Inferior parietal cortex (tissue), 1 donor: ENCODE data around the gene CFAP251.
A peak's percentile ranks its signal among the peaks of the same experiment; 100 is the strongest.
"Not testable (repeated sequence)": the region's sequence is repeated elsewhere in the genome, so short reads cannot be mapped to it uniquely, and the experiment has no call there.

Experiments
- DNase-seq: peaks from one replicate; pipeline ENCODE4 v3.0.0-alpha.2; 2016; ENCODE audit errors: extremely low spot score

Gene CFAP251

GRCh38 chr12:121976950-121977349, 58.6 kb downstream of the CFAP251 start:
- no peak for DNase-seq

DNA sequence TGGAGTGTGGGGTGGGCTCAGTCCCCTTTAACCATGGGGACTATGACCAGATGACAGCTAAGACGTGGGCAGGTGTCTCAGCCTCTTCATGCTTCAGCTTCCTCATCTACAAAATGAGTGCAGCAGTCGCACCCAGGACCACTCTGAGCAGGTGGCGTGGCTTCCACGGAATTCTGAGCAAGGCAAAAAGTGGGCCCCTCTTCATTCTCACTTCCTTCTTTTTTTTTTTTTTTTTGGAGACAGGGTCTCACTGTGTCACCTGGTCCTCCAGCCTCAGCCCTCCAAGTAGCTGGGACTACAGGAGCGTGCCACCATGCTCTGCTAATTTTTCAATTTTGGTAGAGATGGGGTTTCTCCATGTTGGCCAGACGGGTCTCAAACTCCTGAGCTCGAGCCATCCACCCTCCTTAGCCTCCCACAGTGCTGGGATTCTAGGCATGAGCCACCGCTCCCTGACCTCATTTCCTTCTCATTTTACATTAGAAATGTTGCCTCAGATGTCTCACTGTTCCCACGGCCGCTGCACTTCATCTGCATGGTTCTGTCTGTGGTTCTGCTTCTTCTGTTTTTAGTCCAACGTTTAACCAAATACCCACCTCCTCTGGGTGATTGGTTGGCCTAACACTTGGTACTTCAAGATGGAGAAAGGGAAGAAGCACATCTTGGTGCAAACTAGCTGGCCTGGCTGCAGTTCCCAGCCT, 61.9 kb downstream of the CFAP251 start:
- no peak for DNase-seq

DNA sequence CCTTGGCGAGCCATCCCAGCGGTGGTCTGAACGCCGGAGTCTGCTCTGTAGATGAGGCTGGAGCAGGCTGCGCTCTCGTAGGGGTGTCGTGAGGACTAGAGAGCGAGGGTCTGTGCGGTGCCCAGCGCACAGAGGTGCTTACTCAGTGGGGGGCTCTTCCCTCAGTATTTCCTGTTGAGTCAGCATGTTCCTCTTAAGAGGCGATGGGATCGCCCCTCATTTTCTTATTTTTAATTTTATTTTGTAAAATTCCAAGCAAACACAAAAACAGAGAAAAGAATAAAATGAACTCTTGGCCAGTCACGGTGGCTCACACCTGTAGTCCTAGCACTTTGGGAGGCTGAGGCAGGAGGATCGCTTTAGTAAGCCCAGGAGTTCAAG, 62.5 kb downstream of the CFAP251 start:
- no peak for DNase-seq

- no peak for DNase-seq
Observed at GRCh38 chr12:121981456-121981855, 63.1 kb downstream of the CFAP251 start.

GRCh38 chr12:121982950-121983349, 64.6 kb downstream of the CFAP251 start:
- DNase-seq = no peak

- DNase-seq = no peak
Observed at GRCh38 chr12:121983536-121984210, 65.3 kb downstream of the CFAP251 start.

GRCh38 chr12:121986489-121987245, 68.3 kb downstream of the CFAP251 start:
- no peak for DNase-seq

GRCh38 chr12:121988519-121988918, 70.1 kb downstream of the CFAP251 start:
- not testable (repeated sequence) for DNase-seq

DNA sequence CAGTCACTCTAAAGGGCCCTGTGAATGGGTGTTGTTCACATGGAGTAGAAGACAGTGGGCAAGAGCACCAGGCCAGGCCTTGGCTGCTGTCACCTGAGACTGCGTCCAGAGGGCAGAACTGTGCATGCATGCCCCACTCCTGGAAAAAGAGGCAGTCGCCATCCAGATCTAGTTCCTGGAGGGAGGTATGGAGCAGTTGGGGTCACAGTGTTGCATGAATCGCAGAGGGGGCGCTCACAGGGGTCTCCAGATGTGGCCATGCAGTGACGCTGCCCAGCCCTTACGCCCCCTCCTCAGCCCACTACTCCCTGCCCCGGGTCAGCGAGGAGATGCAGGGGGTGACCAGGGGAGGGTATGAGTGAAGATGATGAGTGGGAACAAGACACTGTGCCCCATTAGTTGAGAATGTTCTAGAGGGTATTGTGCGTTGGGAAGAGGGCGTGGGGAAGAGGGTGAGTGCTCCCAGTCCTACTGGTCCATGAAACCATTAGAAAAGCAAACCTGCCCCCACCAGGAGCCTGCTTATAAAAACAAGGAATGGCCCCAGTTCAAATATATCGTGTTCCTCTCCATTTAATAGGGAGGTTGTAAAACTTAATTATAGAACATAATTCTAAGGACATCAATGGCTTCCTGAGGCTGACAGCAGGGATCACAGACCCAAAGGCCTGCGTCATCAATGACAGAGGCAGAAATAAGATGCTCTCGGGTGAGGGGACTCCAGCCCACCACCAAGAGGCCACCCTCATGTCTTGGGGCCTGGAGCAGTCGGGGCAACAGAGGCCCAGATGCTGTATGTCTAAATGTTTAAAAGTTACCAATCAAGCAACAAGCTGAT, 71.1 kb downstream of the CFAP251 start:
- DNase-seq = no peak

GRCh38 chr12:121990114-121990647, 71.8 kb downstream of the CFAP251 start:
- no peak for DNase-seq

GRCh38 chr12:121990692-121991603, 72.6 kb downstream of the CFAP251 start:
- no peak for DNase-seq

- no peak for DNase-seq
Observed at GRCh38 chr12:121992059-121992879, 73.9 kb downstream of the CFAP251 start.

DNA sequence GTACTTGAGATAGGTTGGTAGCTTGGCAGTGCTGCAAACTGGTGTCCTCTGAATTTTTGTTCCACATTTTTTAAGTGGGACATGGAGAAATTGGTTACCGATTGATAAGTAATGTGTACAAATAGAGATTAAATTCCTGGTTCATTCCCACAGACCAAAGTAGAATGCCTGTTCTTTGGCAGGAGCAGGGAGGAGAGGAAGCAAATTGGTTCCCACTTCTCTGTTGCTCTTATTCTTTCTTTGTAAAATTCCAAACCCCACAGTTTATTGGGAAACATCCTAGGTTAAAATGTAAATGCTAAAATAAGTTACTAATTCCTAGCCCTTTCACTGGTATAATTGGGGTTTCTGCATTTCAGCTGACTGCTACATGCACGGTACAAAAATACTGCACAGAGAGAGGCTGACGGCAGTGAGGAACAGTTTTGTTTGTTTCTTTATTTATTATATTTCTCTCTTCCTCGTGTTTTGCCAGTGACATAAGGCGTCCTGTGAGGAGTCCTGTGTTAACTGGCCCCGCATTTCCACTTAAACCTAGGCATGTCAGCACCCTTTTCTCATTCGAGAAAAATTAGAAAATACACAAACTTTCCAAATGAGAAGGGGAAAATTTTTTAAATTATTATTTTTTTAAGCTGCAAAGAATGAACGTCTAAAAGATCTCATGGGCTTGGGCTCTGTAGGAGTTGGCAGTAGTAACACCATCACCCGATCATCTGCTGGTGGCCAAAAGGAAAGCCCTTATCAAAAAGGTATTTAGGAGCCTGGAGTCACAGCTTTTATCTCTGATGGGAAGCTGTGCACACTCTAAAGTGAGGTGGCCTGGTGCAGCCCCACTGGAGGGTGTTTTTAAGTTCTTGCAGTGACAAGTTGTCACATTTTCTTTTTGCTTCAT, 77.9 kb downstream of the CFAP251 start:
- DNase-seq = no peak

GRCh38 chr12:121996945-121997612, 78.7 kb downstream of the CFAP251 start:
- no peak for DNase-seq

GRCh38 chr12:122001466-122002209, 83.2 kb downstream of the CFAP251 start:
- peak; percentile 48 for DNase-seq

GRCh38 chr12:122003651-122004611, 85.5 kb downstream of the CFAP251 start:
- peak; percentile 15 for DNase-seq
